Peyer's patch (tissue), 4 donors: ENCODE results near the gene COL27A1. TPM values are rescaled to one million over a fixed set of nuclear protein-coding genes. Genes with fewer than 3 reads are reported as not detected.

Experiments used
- DNase-seq, 3 donors: peaks; one replicate each; pipeline ENCODE4 v3.0.0-alpha.2; 2017 to 2019
- H3K27ac ChIP-seq, 4 donors: fragments of 200-600 bp; sonication (generic); one replicate each; pipeline ENCODE4 v1.5.1; 2016 to 2019
- H3K27me3 ChIP-seq, 2 donors: fragments of 200-600 bp; sonication (generic); one replicate each; pipeline ENCODE4 v1.5.1; 2019
- H3K36me3 ChIP-seq, 3 donors: fragments of 200-600 bp; sonication (generic); one replicate each; pipeline ENCODE4 v1.5.1; 2016 to 2019
- H3K4me1 ChIP-seq, 4 donors: fragments of 200-600 bp; sonication (generic); one replicate each; pipeline ENCODE4 v1.5.1; 2016 to 2019
- H3K4me3 ChIP-seq, 4 donors: fragments of 200-600 bp; sonication (generic); 1 replicate in 3 of 4; 2 replicates in 1 of 4; pipeline ENCODE4 v1.5.1; 2016 to 2019; ENCODE audit warnings: mild to moderate bottlenecking in 1 of 4
- H3K9me3 ChIP-seq, 4 donors: fragments of 200-600 bp; sonication (generic); one replicate each; pipeline ENCODE4 v1.5.1; 2016 to 2019; ENCODE audit warnings: mild to moderate bottlenecking in 1 of 4
- POLR2A ChIP-seq, 2 donors: fragments of 450-650 bp; IDR thresholded peaks; one replicate each; pipeline ENCODE4 v1.5.1; 2017; ENCODE audit warnings: antibody characterized with exemption in 2 of 2, mild to moderate bottlenecking in 2 of 2, moderate library complexity in 2 of 2
- total RNA-seq, 4 donors: library from RNA; depleted of rRNA; stranded (reverse); fragments of >200 nt; gene quantifications; one replicate each; pipeline ENCODE4 v1.1.0, GENCODE V29; 2016
- TF ChIP-seq, protein P1 (sequence below), 6 experiments: fragments of 450-650 bp in 4 of 6; fragments of 200-600 bp in 2 of 6; sonication (generic) in 1 of 6; IDR thresholded peaks; one replicate each; pipeline ENCODE4 v1.5.1; 2017 to 2019; ENCODE audit warnings: antibody characterized with exemption in 6 of 6, mild to moderate bottlenecking in 3 of 6, moderate library complexity in 1 of 6

The COL27A1 gene
- total RNA-seq, 4 donors from 2014 or later: 5.8 to 23.1 (median 7.2) TPM

DNA sequence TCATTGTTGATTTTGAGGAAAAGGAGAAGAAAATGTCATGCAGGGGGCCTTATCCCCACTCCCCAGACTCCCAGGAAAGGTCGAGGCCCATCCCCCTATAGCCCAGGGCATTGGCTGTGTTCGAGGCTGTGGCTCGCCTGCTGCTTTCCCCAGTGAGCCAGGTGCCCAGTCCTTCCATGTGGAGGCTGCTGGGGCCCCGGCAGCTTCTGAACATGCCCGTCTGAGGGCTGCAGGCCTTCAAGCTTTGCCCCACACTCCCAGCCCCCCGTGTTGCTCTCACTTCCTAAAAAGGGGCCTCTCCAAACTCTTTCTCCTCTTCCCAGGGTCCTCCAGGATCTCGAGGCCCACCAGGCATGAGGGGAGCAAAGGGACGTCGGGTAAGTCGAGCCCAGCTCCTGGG, 102.9 kb downstream of the COL27A1 start:
- Histone ChIP-seq H3K9me3 (no peaks in the 10 kb centered on the region), H3K4me3 (no peak overlapping the region), H3K27me3 (no peaks in the 10 kb centered on the region), H3K4me1 (no peaks in the 10 kb centered on the region), H3K36me3 (no peaks in the 10 kb centered on the region), H3K27ac (no peak overlapping the region)
- DNase-seq: no peak
- no peak for TF ChIP-seq POLR2A (IDR thresholded peaks at IDR 0.05)
- TF ChIP-seq, protein P1, sequence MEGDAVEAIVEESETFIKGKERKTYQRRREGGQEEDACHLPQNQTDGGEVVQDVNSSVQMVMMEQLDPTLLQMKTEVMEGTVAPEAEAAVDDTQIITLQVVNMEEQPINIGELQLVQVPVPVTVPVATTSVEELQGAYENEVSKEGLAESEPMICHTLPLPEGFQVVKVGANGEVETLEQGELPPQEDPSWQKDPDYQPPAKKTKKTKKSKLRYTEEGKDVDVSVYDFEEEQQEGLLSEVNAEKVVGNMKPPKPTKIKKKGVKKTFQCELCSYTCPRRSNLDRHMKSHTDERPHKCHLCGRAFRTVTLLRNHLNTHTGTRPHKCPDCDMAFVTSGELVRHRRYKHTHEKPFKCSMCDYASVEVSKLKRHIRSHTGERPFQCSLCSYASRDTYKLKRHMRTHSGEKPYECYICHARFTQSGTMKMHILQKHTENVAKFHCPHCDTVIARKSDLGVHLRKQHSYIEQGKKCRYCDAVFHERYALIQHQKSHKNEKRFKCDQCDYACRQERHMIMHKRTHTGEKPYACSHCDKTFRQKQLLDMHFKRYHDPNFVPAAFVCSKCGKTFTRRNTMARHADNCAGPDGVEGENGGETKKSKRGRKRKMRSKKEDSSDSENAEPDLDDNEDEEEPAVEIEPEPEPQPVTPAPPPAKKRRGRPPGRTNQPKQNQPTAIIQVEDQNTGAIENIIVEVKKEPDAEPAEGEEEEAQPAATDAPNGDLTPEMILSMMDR (IDR thresholded peaks at IDR 0.05): no peak

DNA sequence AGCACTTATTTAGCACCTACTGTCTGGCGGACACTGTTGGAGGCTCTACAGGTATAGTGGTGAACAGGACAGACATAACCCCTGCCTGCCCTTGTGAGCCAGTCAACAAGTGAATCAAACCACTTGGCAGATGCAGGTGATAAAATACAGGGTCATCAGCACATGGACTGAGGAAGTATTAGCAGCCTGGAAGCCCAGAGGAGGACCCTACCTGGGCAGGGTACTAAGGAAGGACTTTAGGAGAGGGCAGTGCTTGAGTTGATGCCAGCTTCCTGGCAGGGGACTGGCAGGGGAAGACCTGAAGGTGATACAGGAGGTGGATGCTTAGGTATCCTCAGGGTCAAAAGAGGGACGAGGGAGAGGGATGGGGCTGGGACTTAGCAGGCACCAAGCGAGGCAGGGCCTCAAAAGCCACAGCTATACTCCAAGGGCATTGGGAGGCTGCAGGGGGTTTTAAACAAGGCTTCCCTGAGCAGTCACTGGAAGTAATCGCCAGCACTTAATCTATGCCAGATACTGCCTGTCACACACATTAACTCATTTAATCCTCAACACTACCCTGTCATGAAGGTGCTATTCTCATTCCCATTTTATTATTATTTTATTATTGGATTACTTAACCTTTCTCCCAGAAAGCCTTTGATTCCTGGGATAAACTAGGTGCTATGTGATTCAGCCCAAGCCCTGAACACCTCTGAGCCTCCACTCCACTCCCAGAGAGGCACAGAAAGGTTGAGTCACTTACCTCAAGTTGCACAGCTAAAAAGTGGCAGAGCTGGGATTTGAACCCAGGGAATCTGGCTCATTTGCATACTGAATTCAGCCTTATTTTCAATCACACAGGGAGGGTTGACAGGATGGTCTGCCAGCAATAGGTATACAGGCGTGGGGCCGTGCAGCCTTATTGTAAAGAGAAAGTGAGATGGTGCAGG, 103.8 kb downstream of the COL27A1 start:
- no peak for TF ChIP-seq POLR2A (IDR thresholded peaks at IDR 0.05)
- TF ChIP-seq, protein P1 (IDR thresholded peaks at IDR 0.05): no peak
- no peak overlapping the region for H3K4me3 ChIP-seq
- H3K36me3 ChIP-seq: no peaks in the 10 kb centered on the region
- H3K4me1 ChIP-seq: no peaks in the 10 kb centered on the region
- H3K27ac ChIP-seq: no peak overlapping the region
- H3K27me3 ChIP-seq: no peaks in the 10 kb centered on the region
- no peak for DNase-seq
- H3K9me3 ChIP-seq: no peaks in the 10 kb centered on the region

DNA sequence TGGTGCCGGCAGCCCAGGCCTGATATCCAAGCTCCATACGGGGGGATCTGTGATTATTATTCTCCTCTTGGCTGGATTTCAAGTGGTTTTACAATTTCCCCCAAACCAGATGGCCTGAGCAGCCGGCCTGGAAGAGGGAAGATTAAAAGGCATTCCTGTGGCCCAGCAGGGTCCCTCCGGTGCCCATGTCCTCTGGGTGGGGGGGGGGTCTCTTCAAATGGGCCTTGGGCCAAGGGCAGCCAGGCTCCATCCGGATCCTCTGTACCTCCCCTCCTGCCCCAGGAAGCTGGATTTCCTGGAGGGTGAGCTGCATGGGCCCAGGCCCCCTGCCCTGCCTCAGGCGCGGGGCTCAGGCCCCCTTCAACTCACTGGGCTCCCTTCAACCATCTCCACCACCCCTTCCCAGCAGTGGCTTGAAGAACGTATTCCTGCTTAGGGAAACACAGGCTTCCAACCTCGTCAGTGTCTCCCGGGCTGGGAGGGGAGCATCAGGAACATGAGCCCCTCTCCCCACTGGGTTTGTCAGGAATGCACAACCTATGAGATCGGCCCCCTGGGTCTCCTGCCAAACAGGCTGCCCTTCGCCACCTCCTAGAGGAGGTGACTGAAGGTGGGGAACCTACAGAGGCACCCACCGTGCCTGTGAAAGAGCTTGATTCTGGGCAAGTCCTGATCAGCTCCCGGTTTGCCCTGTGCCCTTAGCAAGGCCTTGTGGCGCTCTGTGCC, 104.6 kb downstream of the COL27A1 start:
- TF ChIP-seq, protein P1 (IDR thresholded peaks at IDR 0.05): no peak
- no peak for TF ChIP-seq POLR2A (IDR thresholded peaks at IDR 0.05)
- Histone ChIP-seq H3K27ac (no peak overlapping the region), H3K9me3 (no peaks in the 10 kb centered on the region), H3K27me3 (no peaks in the 10 kb centered on the region), H3K4me3 (no peak overlapping the region), H3K36me3 (no peaks in the 10 kb centered on the region), H3K4me1 (no peaks in the 10 kb centered on the region)
- no peak for DNase-seq

DNA sequence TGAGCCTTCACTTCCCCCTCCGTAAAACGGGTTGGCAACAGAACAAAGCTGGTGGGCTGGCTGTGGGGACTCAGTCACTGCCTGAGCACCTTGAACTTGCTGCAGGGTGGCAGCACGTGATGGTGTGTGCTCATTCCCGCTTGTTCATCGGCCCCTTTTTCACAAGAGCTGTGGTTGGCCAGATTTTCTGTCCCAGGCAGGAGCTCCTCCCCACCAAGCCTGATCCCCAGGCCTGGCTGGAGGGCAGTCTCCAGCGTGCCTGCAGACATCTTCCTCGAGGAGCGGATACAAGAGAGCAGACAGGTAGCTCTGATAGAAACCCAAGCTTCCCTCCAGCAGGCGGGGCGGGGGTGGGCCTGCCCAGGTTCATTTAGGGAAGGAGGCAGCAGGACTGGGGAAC, 105.7 kb downstream of the COL27A1 start:
- Histone ChIP-seq H3K4me3 (no peak overlapping the region), H3K4me1 (no peaks in the 10 kb centered on the region), H3K27ac (no peak overlapping the region), H3K36me3 (no peaks in the 10 kb centered on the region), H3K9me3 (no peaks in the 10 kb centered on the region), H3K27me3 (no peaks in the 10 kb centered on the region)
- DNase-seq: no peak
- no peak for TF ChIP-seq POLR2A (IDR thresholded peaks at IDR 0.05)
- TF ChIP-seq, protein P1 (IDR thresholded peaks at IDR 0.05): no peak

DNA sequence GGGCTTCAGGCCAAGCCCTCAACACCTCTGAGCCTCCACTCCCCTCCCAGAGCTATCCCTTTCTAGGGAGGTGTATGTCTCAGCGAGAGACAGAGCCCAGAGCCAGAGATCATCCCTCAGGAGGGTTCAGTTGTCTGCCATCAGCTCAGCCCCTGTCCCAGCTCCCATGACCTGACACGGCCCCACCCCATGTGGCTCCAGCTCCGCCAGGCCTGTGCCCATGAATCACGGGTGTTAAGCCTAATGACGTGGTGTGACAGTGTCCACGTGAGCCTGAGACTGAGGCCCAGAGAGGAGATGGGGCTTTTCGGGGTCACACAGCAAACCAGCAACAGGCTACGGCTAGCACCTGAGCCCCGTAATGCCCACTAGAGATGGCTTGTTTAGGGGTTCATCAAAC, 106.7 kb downstream of the COL27A1 start:
- Histone ChIP-seq H3K36me3 (no peaks in the 10 kb centered on the region), H3K27ac (no peak overlapping the region), H3K4me3 (no peak overlapping the region), H3K9me3 (no peaks in the 10 kb centered on the region), H3K4me1 (no peaks in the 10 kb centered on the region), H3K27me3 (no peaks in the 10 kb centered on the region)
- TF ChIP-seq POLR2A (IDR thresholded peaks at IDR 0.05): no peak
- TF ChIP-seq, protein P1 (IDR thresholded peaks at IDR 0.05): no peak
- no peak for DNase-seq
